Forelimb muscle (tissue), 1 donor: ENCODE data around the gene INTS14. TPM values are rescaled to one million over a fixed set of nuclear protein-coding genes. Genes with fewer than 3 reads are reported as not detected.
"Not testable (repeated sequence)": the region's sequence is repeated elsewhere in the genome, so short reads cannot be mapped to it uniquely, and the experiment has no call there.

Experiments
- DNase-seq: peaks from one replicate; pipeline ENCODE4 v3.0.0-alpha.2; 2013; ENCODE audit warnings: low read depth
- polyA plus RNA-seq: library from polyadenylated mRNA; unstranded; fragments of 120-200 nt; gene quantifications from one replicate; pipeline ENCODE4 v1.2.1, GENCODE V29; 2013; ENCODE audit not compliant: insufficient read length

INTS14 gene
- polyA plus RNA-seq, 1 donor, result 21.4 TPM

DNA sequence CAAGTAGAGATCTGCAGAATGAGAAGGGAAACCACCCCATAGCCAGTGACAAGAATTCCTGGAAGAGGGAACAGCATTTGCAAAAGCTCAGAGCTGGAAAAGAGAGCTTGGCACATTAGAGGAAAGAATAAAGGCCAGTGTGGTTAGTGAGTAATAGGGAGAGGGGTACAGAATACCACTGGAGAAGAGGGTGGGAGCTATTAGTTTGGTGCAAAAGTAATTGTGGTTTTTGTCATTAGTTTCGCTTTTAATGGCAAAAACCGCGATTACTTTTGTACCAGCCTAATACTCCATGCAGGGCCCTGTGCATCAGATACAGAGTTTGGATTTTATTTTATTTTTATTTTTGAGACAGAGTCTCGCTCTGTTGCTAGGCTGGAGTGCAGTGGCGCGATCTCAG lies 20.6 kb upstream of the INTS14 start:
- DNase-seq, result no peak

DNA sequence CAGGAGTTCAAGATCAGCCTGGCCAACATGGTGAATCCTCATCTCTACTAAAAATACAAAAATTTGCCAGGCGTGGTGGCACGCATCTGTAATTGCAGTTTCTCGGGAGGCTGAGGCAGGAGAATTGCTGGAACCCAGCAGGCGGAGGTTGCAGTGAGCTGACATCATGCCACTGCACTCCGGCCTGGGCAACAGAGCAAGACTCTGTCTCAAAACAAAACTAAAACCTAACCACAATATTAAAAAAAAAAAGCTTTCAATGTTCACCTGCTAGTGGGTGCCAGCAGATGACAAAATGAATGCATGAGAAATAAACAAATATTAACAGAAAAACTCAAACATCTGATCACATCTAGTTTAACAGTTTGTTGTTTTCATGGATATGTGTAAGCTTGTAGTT lies 19.8 kb upstream of the INTS14 start:
- DNase-seq, result no peak

- no peak for DNase-seq
Observed at GRCh38 chr15:65629548-65629947, 18.6 kb upstream of the INTS14 start.

DNA sequence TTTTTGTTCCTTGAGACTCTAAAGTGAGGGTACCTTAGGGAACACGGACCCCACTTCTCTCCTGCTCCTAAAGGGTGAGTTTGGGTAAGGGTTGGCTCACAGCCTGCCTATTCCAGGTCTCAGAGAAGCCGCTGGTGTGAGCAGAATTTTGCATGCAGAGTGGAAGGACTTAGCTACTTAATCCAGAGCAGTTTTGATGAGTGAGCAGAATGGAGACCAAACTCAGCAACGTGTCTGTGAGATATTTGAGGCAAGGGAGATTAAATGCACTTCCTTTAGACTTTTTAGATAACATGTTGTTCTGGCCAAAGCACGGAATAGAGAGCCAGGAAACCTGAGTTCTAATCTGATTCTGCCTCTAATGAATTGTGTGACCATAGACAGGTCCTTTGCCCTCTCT lies 15.9 kb upstream of the INTS14 start:
- no peak for DNase-seq

DNA sequence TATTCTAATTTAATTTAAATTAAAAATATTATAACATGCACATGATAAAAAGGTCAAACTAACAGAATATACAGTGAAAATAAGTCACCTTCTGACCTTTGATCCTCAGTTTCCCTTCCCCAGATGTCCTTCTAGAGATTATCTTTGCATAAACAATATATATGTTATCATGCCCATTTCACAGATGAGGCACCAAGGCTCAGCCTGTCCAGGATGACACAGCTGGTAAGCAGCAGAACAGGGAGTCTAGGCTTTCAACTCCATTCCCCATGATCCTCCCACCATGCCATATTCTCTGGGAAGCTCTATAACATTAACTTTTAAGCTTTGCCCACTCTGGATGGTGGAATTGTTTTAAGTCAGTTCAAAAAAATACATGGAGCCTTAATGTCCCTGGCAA lies 12.2 kb upstream of the INTS14 start:
- no peak for DNase-seq

- DNase-seq, result no peak
Observed at GRCh38 chr15:65621638-65622037, 10.7 kb upstream of the INTS14 start, which contains the start of gene SLC24A1. Gene SLC24A1 (plus strand): TSS chr15:65621938. CDS start chr15:65624081, 2,143 bp downstream.

- DNase-seq, result no peak
Observed at GRCh38 chr15:65620833-65621232, 9.9 kb upstream of the INTS14 start.

GRCh38 chr15:65619626-65620290 lies 8.8 kb upstream of the INTS14 start:
- no peak for DNase-seq

DNA sequence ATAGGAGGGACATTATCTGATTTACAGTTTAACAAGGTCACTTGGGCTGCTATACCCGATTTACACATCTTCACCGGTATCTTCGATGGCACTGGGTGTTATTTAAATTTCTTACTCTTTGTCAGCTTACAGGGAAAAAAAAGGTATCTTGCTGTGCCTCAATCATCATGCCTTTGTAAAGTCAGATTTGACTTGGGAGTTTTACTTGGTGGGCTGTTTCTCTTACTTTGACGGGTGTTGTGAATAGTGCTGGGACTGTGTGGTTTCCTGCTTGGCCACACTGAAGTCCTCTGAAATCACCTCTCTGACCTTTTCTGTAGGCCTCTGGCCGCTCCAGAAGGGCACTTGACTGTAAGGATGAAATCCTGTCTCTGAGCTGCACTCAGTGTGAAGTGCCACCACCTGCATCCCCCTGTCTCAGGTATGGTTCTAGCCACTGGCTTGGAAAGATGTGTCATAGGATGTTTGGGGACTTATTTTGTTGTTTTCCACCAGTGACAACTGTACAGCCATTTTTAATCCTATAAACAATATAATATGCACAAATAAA lies 7.7 kb upstream of the INTS14 start:
- DNase-seq, result no peak

DNA sequence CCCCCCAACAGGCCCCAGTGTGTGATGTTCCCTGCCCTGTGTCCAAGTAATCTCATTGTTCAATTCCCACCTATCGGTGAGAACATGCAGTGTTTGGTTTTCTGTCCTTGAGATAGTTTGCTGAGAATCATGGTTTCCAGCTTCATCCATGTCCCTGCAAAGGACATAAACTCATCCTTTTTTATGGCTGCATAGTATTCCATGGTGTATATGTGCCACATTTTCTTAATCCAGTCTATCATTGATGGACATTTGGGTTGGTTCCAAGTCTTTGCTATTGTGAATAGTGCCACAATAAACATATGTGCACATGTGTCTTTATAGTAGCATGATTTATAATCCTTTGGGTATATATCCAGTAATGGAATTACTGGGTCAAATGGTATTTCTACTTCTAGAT lies 5.0 kb upstream of the INTS14 start:
- DNase-seq, result not testable (repeated sequence)

GRCh38 chr15:65612949-65613744 lies 2.2 kb upstream of the INTS14 start:
- no peak for DNase-seq

GRCh38 chr15:65612616-65612946 lies 1.6 kb upstream of the INTS14 start:
- no peak for DNase-seq

DNA sequence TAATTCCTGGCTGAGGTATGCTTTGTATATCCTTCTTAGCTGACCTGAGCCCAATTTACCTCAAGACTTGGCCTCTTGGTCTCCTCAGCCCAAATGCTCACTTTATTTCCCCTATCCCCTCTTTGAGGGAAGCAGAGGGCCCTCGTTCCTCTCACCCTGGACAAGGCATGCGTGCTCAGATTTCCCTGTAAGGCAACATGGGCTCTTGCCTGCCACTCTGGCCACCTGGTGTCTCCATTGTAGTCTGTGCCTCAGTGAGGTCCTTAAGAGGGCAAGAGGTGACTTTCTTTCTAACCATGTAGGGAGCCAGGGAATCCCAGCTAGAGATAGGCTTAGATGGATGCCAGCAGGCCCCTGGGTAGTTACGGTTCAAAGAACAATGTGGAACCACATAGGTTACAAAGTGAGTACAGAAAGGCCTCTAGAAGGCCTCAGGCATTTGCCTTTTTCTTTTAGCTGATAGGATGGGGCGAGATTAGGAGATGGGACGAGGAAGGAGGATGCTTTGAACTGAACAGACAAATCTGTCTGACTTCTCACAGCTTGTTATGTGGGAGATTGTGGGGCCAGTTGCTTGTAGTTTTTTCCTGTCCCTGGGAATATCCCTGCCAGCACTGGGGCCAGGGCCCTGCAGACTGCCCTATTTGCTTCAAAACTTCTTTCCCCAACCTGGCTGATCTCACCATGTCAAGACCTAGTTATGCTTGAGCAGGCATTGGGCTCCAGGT lies 1.1 kb upstream of the INTS14 start:
- no peak for DNase-seq

GRCh38 chr15:65603559-65603958 lies 7.4 kb downstream of the INTS14 start:
- DNase-seq, result no peak

DNA sequence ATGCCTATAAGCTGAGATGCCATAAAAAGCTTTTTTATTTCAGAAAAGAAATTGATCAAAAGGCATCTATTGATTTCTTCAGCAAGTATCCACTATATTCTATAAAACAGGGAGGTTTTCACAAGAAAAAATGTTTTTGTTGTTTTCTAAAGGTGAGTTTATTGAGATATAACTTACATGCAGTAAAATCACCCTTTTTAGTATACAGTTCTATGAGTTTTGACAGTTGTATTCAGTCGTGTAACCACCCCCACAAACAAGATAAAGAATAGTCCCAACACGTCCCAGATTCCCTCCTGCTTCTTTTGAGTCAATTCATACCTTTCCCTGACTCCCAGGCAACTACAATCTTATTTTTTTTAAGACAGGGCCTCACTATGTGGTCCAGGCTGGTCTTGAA lies 7.8 kb downstream of the INTS14 start:
- no peak for DNase-seq

DNA sequence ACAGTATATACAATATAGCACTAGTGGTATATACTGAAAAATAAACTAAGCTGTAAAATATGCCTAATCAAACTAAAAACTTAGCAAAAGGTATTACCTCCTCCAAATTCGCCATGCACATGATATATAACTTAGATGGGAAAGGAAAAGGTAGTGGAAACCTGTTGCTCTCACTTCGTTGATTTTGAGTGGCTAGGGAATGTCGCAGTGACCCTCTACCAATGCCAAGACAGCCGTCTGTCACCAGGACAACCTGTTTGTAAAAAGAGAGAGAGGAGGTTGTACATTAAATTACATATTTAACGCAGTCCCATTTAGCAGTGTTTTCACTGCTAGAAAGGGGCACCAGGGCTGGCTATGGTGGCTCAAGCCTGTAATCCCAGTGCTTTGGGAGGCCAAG lies 11.3 kb downstream of the INTS14 start:
- no peak for DNase-seq

DNA sequence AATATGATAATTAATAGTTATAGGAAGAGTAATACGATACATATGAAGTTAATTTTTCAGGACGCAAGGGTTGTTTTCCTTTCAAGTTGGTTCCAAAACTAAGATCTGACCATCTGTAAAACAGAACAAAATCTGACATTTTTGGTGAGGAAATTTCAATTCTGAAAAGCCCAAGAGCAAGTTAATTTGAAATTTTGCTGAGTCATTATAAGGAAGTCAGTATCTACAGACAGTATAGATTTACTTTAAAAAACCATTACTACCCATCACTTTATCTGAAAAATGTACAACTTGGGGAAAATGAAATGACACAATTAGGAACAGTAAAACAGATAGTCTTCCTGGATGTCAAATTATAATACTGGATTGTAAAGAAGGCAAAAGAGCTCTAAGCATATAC lies 12.5 kb downstream of the INTS14 start:
- no peak for DNase-seq

- no peak for DNase-seq
Observed at GRCh38 chr15:65595960-65596359, 15.0 kb downstream of the INTS14 start.

GRCh38 chr15:65587094-65587493 lies 23.8 kb downstream of the INTS14 start:
- DNase-seq, result no peak

DNA sequence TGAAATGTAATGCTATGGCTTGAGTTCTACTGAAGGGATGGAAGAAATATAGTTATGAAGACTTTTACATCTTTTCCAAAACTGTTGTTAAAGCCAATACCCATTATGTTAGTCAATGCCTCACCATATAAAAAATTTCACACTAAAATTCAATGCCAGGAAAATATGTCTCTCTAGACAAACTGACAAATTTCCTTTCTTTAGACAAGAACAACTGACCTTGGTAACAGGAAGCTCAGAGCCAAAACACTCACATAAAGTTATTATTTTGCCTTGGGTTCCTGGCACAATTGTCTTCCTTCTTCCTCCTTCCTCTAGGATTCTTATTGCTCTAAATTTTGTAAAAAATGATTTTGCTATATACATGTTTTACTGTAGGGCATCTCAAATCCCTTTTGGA lies 26.7 kb downstream of the INTS14 start:
- DNase-seq, result no peak

- DNase-seq, result no peak
Observed at GRCh38 chr15:65583701-65584100, 27.2 kb downstream of the INTS14 start.

GRCh38 chr15:65580287-65580686 lies 30.6 kb downstream of the INTS14 start:
- no peak for DNase-seq

DNA sequence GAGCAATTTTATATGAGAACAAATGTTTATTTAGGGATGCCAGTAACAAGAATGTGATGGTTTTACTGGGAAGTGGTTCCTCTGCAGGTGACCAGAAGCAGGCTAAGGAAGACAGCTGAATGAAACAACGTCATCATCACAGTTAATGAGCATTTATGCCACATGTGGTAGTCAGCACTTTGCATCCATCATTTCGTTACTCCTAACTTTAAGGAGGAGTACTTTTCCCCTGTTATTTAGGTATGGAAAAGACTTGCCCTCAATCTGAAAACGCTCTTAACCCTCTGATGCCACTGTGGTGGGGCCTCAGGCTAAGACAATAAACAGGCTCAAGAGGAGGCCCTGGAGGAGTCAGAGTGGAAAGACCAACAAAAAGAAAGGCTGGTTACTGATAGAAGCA lies 31.2 kb downstream of the INTS14 start:
- DNase-seq, result no peak
